C4-2B (cell line): ENCODE results near the gene OR56A3.
"Not testable (repeated sequence)": the region's sequence is repeated elsewhere in the genome, so short reads cannot be mapped to it uniquely, and the experiment has no call there.

Experiments used
- H3K27ac ChIP-seq: fragments of 450-650 bp; 2 replicates; pipeline ENCODE4 v1.5.1; 2017
- CTCF ChIP-seq: fragments of 450-650 bp; conservative IDR thresholded peaks from 2 replicates; pipeline ENCODE4 v1.5.1; 2017; ENCODE audit warnings: mild to moderate bottlenecking
- ZFX ChIP-seq: fragments of 450-650 bp; IDR thresholded peaks from 2 replicates; pipeline ENCODE4 v1.6.1; 2017

Gene OR56A3

GRCh38 chr11:5937868-5938602 lies 4.0 kb upstream of the OR56A3 start:
- TF ChIP-seq CTCF (no peak), ZFX (no peak)

GRCh38 chr11:5938603-5938965 lies 3.5 kb upstream of the OR56A3 start:
- peak overlapping the region; percentile 69 for H3K27ac ChIP-seq
- TF ChIP-seq CTCF (no peak), ZFX (no peak)

More at GRCh38 chr11:5937868-5938602, 4.0 kb upstream of the OR56A3 start:
- H3K27ac ChIP-seq: peak overlapping the region; percentile 69

GRCh38 chr11:5940748-5941147 lies 1.3 kb upstream of the OR56A3 start:
- TF ChIP-seq CTCF: no peak
- no peak for TF ChIP-seq ZFX
- no peak overlapping the region for H3K27ac ChIP-seq

GRCh38 chr11:5955586-5955985 lies 13.5 kb downstream of the OR56A3 start:
- no peak overlapping the region for H3K27ac ChIP-seq
- TF ChIP-seq CTCF (no peak), ZFX (no peak)

- H3K27ac ChIP-seq: not testable (repeated sequence)
These were observed 18.8 kb downstream of the OR56A3 start for GRCh38 chr11:5960704-5961320.

GRCh38 chr11:5966958-5967357 lies 24.9 kb downstream of the OR56A3 start:
- TF ChIP-seq ZFX: no peak
- TF ChIP-seq CTCF: no peak
- H3K27ac ChIP-seq: no peak overlapping the region

GRCh38 chr11:5967708-5968107 lies 25.7 kb downstream of the OR56A3 start:
- TF ChIP-seq CTCF: no peak
- TF ChIP-seq ZFX: no peak
- no peak overlapping the region for H3K27ac ChIP-seq

- no peak within 1 kb of the TSS for H3K27ac ChIP-seq
- TF ChIP-seq ZFX (no peak), CTCF (no peak)
These were observed 26.3 kb downstream of the OR56A3 start, which contains the start of gene OR56A5 for GRCh38 chr11:5968394-5968793. OR56A5 (minus strand) TSS chr11:5968494; CDS start chr11:5968494, 0 bp downstream.
